ENCODE data around the gene ELAVL1. TPM values are rescaled to one million over a fixed set of nuclear protein-coding genes. Genes with fewer than 3 reads are reported as not detected.

The ELAVL1 gene
- polyA plus RNA-seq, 1 donor from 2014 or later, result 19.1 TPM

- Histone ChIP-seq H3K27ac (ENCODE audit: low read length) (no peak overlapping the region), H3K9me3 (ENCODE audit: low read length) (no peaks in the 10 kb centered on the region), H3K36me3 (ENCODE audit: insufficient read depth, low read length) (no peaks in the 10 kb centered on the region), H2AFZ (ENCODE audit: low read depth, low read length) (no peak overlapping the region), H3K4me3 (ENCODE audit: low read length) (no peak overlapping the region), H3K79me2 (replicated peaks; ENCODE audit: insufficient read depth, low read length) (no peaks in the 10 kb centered on the region), H3K9me2 (ENCODE audit: insufficient read depth, low read length) (no peaks in the 10 kb centered on the region), H3K9ac (ENCODE audit: low read length) (no peak overlapping the region), H3F3A (ENCODE audit: insufficient read depth, low read length, poor library complexity, severe bottlenecking) (no peaks in the 10 kb centered on the region), H3K4me2 (ENCODE audit: low read length) (no peak overlapping the region), H3K27me3 (ENCODE audit: insufficient read depth, low read depth, low read length) (no peaks in the 10 kb centered on the region), H4K20me1 (ENCODE audit: insufficient read depth) (no peaks in the 10 kb centered on the region)
- TF ChIP-seq EP300 (conservative IDR thresholded peaks at IDR 0.05; ENCODE audit: poor library complexity, severe bottlenecking) (no peak), MXI1 (conservative IDR thresholded peaks at IDR 0.05; ENCODE audit: poor library complexity, severe bottlenecking) (no peak)
Measured at GRCh38 chr19:7963566-7963965, 41.9 kb downstream of the ELAVL1 start.

- H3K27me3 ChIP-seq (ENCODE audit: insufficient read depth, low read depth, low read length), result no peaks in the 10 kb centered on the region
- H2AFZ ChIP-seq (ENCODE audit: low read depth, low read length), result no peak overlapping the region
- H4K20me1 ChIP-seq (ENCODE audit: insufficient read depth), result no peaks in the 10 kb centered on the region
- H3K36me3 ChIP-seq (ENCODE audit: insufficient read depth, low read length), result no peaks in the 10 kb centered on the region
- H3K4me3 ChIP-seq (ENCODE audit: low read length), result no peak overlapping the region
- no peaks in the 10 kb centered on the region for H3K9me2 ChIP-seq (ENCODE audit: insufficient read depth, low read length)
- H3K9ac ChIP-seq (ENCODE audit: low read length), result no peak overlapping the region
- no peak for TF ChIP-seq CTCF (IDR thresholded peaks at IDR 0.05; ENCODE audit: poor library complexity, severe bottlenecking)
- TF ChIP-seq MXI1 (conservative IDR thresholded peaks at IDR 0.05; ENCODE audit: poor library complexity, severe bottlenecking), result no peak
- TF ChIP-seq EP300 (conservative IDR thresholded peaks at IDR 0.05; ENCODE audit: poor library complexity, severe bottlenecking), result no peak
- TF ChIP-seq POLR2AphosphoS5 (IDR thresholded peaks at IDR 0.05), result no peak
- TF ChIP-seq EZH2 (IDR thresholded peaks at IDR 0.05; ENCODE audit: borderline replicate concordance, insufficient read depth, low read length, poor library complexity, severe bottlenecking), result no peak
- TF ChIP-seq TAF1 (IDR thresholded peaks at IDR 0.05; ENCODE audit: low read depth), result no peak
- TF ChIP-seq RAD21 (conservative IDR thresholded peaks at IDR 0.05), result no peak
- no peak for TF ChIP-seq SMC3 (conservative IDR thresholded peaks at IDR 0.05; ENCODE audit: poor library complexity)
- TF ChIP-seq REST (IDR thresholded peaks at IDR 0.05; ENCODE audit: borderline replicate concordance), result no peak
- no peaks in the 10 kb centered on the region for H3K9me3 ChIP-seq (ENCODE audit: low read length)
- no peak overlapping the region for H3K27ac ChIP-seq (ENCODE audit: low read length)
- H3F3A ChIP-seq (ENCODE audit: insufficient read depth, low read length, poor library complexity, severe bottlenecking), result no peaks in the 10 kb centered on the region
- no peaks in the 10 kb centered on the region for H3K79me2 ChIP-seq (replicated peaks; ENCODE audit: insufficient read depth, low read length)
- H3K4me2 ChIP-seq (ENCODE audit: low read length), result no peak overlapping the region
Measured at GRCh38 chr19:7962644-7963268, 42.7 kb downstream of the ELAVL1 start.

Data from neural cell (in vitro differentiated cells).